Testis (tissue), 2 donors: Measurements from ENCODE around the gene RCOR2.

ENCODE experiments used
- CTCF ChIP-seq, 3 experiments: fragments of 450-650 bp in 2 of 3; fragments of 200-600 bp in 1 of 3; sonication (generic) in 1 of 3; IDR thresholded peaks; one replicate each; pipeline ENCODE4 v1.5.1; 2016 to 2019; ENCODE audit warnings: antibody characterized with exemption in 3 of 3, mild to moderate bottlenecking in 2 of 3, moderate library complexity in 1 of 3
- POLR2A ChIP-seq: fragments of 450-650 bp; IDR thresholded peaks from one replicate; pipeline ENCODE4 v1.6.1; 2017; ENCODE audit warnings: antibody characterized with exemption, mild to moderate bottlenecking, moderate library complexity

GRCh38 chr11:63869683-63870082, 47.3 kb downstream of the RCOR2 start:
- TF ChIP-seq CTCF (IDR thresholded peaks at IDR 0.05) (no peak), POLR2A (no peak)
